DND-41 (cell line): ENCODE data around the gene PLCB4.

ENCODE experiments used
- ATAC-seq: fragments of 200-7000 bp; cut with Tn5 transposase; 3 replicates; pipeline ENCODE4 v1.9.1; 2021; ENCODE audit warnings: low read depth; ENCODE audit not compliant: insufficient read depth
- DNase-seq: peaks from one replicate; pipeline ENCODE4 v3.0.0-alpha.2; 2020
- H2AFZ ChIP-seq: 2 replicates; pipeline ENCODE4 v1.6.0; 2012; ENCODE audit warnings: low read depth, low read length
- H3K27ac ChIP-seq: 2 replicates; pipeline ENCODE4 v1.5.1; 2012; ENCODE audit warnings: low read length, inconsistent platforms
- H3K27me3 ChIP-seq: fragments of 200-600 bp; sonication (generic); 2 replicates; pipeline ENCODE4 v1.6.0; 2012; ENCODE audit warnings: low read length, mild to moderate bottlenecking, inconsistent platforms; ENCODE audit not compliant: insufficient read depth, poor library complexity
- H3K36me3 ChIP-seq: 2 replicates; pipeline ENCODE4 v1.5.1; 2012; ENCODE audit warnings: low read length, inconsistent platforms; ENCODE audit not compliant: insufficient read depth
- H3K4me1 ChIP-seq: 2 replicates; pipeline ENCODE4 v1.5.1; 2012; ENCODE audit warnings: mild to moderate bottlenecking, low read length; ENCODE audit not compliant: insufficient read depth
- H3K4me2 ChIP-seq: 2 replicates; pipeline ENCODE4 v1.6.0; 2012; ENCODE audit warnings: mild to moderate bottlenecking, moderate library complexity, low read length, inconsistent platforms; ENCODE audit not compliant: insufficient read depth
- H3K4me3 ChIP-seq, 2 experiments: fragments of 200-600 bp in 1 of 2; shearing (Covaris generic) in 1 of 2; 2 replicates each; pipeline ENCODE4 v1.5.1; 2012 to 2016; ENCODE audit warnings: inconsistent platforms in 2 of 2, low read length in 2 of 2, mild to moderate bottlenecking in 2 of 2, low read depth in 1 of 2, moderate library complexity in 1 of 2
- H3K79me2 ChIP-seq: 2 replicates; pipeline ENCODE4 v1.6.0; 2012; ENCODE audit warnings: low read length, inconsistent platforms; ENCODE audit not compliant: insufficient read depth
- H3K9ac ChIP-seq: 2 replicates; pipeline ENCODE4 v1.6.0; 2012; ENCODE audit warnings: low read depth, mild to moderate bottlenecking, inconsistent platforms, low read length, moderate library complexity
- H3K9me3 ChIP-seq: 2 replicates; pipeline ENCODE4 v1.5.1; 2012; ENCODE audit warnings: low read length, moderate library complexity, mild to moderate bottlenecking, inconsistent platforms; ENCODE audit not compliant: insufficient read depth, severe bottlenecking
- H4K20me1 ChIP-seq: 2 replicates; pipeline ENCODE4 v1.6.0; 2012; ENCODE audit warnings: low read length; ENCODE audit not compliant: insufficient read depth
- EZH2 ChIP-seq: IDR thresholded peaks from 3 replicates; pipeline ENCODE4 v1.6.1; 2012; ENCODE audit warnings: borderline replicate concordance, low read depth, mild to moderate bottlenecking, moderate library complexity, low read length, inconsistent platforms; ENCODE audit not compliant: severe bottlenecking
- TF ChIP-seq, protein P1 (sequence below): IDR thresholded peaks from 2 replicates; pipeline ENCODE4 v1.5.1; 2012; ENCODE audit warnings: borderline replicate concordance, low read length, moderate library complexity, mild to moderate bottlenecking; ENCODE audit not compliant: poor library complexity, severe bottlenecking; ENCODE audit errors: extremely low read depth

The PLCB4 gene

DNA sequence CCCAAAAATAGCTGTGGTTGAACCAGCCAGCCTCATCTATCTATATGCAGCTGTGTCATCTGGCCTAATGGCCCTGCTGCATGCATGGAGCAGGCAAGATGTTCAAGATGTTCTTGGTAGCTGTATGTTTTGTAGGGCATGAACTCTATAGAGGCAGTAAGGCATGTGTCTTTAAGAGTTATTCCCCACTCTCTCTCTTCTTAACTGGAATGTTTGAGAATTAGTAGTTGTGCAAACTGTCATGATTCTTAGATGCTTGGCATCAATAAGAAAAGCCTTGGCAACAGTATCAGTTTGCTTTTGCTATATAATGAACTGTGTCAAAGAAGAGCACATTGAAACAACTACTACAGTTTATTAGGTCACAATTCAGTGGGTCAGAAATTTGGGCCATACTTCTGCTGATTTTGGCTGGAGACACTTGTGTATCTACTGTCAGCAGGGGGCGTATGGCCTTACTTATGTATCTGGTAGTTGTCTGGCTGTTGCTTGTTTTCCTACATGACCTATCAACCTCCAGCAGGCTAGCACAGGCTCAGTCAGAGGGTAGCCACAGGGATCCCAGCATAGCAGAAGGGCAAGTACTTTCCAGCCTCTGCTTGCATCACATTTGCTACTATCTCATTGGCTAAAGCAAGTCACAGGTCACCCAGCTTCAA is 389.4 kb downstream of the PLCB4 start:
- Histone ChIP-seq H3K4me3 (no peak overlapping the region), H3K4me2 (no peak overlapping the region), H4K20me1 (no peaks in the 10 kb centered on the region), H3K27me3 (no peaks in the 10 kb centered on the region), H3K4me1 (no peaks in the 10 kb centered on the region), H2AFZ (no peak overlapping the region), H3K27ac (no peak overlapping the region), H3K9me3 (peaks cover 5% of the 10 kb centered on the region), H3K36me3 (no peaks in the 10 kb centered on the region), H3K9ac (no peak overlapping the region), H3K79me2 (no peaks in the 10 kb centered on the region)
- TF ChIP-seq, protein P1, sequence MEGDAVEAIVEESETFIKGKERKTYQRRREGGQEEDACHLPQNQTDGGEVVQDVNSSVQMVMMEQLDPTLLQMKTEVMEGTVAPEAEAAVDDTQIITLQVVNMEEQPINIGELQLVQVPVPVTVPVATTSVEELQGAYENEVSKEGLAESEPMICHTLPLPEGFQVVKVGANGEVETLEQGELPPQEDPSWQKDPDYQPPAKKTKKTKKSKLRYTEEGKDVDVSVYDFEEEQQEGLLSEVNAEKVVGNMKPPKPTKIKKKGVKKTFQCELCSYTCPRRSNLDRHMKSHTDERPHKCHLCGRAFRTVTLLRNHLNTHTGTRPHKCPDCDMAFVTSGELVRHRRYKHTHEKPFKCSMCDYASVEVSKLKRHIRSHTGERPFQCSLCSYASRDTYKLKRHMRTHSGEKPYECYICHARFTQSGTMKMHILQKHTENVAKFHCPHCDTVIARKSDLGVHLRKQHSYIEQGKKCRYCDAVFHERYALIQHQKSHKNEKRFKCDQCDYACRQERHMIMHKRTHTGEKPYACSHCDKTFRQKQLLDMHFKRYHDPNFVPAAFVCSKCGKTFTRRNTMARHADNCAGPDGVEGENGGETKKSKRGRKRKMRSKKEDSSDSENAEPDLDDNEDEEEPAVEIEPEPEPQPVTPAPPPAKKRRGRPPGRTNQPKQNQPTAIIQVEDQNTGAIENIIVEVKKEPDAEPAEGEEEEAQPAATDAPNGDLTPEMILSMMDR, result peak; percentile 33
- no peak for TF ChIP-seq EZH2
- no peak for ATAC-seq
- no peak for DNase-seq

DNA sequence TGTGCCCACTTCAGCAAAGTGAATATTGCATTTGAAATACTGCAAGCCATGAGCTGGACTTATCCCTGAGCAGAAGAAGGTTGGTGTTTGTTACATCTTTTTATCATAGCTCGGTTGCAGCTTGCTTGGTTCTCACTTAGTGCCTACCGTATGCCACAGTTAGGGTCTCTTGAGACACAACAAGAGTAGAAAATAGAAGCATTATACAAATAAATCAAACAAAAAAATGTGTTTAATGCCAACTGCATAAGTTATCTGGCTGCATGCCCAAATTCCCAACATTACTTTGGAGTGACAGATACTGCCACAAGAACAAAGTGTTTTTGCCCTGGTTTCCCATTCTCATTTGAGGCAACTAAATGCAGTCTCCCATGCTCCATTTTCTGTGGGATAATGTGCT is 391.6 kb downstream of the PLCB4 start:
- TF ChIP-seq, protein P1, result no peak
- TF ChIP-seq EZH2, result no peak
- peaks cover 5% of the 10 kb centered on the region for H3K9me3 ChIP-seq
- H3K79me2 ChIP-seq, result no peaks in the 10 kb centered on the region
- no peaks in the 10 kb centered on the region for H3K27me3 ChIP-seq
- H2AFZ ChIP-seq, result no peak overlapping the region
- no peaks in the 10 kb centered on the region for H3K4me1 ChIP-seq
- H3K4me3 ChIP-seq, result no peak overlapping the region
- H3K4me2 ChIP-seq, result no peak overlapping the region
- H4K20me1 ChIP-seq, result no peaks in the 10 kb centered on the region
- H3K9ac ChIP-seq, result no peak overlapping the region
- ATAC-seq (no peak), DNase-seq (no peak)
- no peak overlapping the region for H3K27ac ChIP-seq
- H3K36me3 ChIP-seq, result no peaks in the 10 kb centered on the region

DNA sequence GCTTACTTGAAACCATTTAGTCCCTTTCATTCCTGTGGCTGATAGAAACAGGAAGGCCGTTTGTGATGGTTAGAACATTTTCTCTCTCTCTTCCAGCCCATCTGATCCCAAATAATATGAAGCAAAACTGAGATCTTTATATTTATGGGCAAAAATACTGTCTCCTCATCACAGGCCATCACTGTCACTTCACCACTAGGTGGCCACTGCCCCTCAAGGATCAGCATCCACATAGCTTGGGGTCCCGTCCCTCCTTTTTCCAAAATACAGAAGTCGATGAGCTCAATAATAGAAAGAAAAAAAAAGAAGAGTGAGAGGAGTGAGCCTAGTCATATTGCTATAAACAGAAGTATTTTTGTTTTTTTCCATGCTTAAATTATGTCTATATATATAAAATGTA is 399.1 kb downstream of the PLCB4 start:
- DNase-seq (no peak), ATAC-seq (no peak)
- Histone ChIP-seq H3K27me3 (no peaks in the 10 kb centered on the region), H2AFZ (no peak overlapping the region), H3K9me3 (no peaks in the 10 kb centered on the region), H3K9ac (no peak overlapping the region), H3K79me2 (no peaks in the 10 kb centered on the region), H3K4me3 (no peak overlapping the region), H3K4me2 (no peak overlapping the region), H3K4me1 (no peaks in the 10 kb centered on the region), H3K27ac (no peak overlapping the region), H3K36me3 (no peaks in the 10 kb centered on the region), H4K20me1 (no peaks in the 10 kb centered on the region)
- TF ChIP-seq EZH2, result no peak
- TF ChIP-seq, protein P1, result peak; percentile 57
